Sigmoid colon (tissue), 4 donors: ENCODE measurements around the gene GLYR1.

Experiments used
- POLR2A ChIP-seq, 2 donors: fragments of 450-650 bp; IDR thresholded peaks; one replicate each; pipeline ENCODE4 v1.6.1; 2016; ENCODE audit warnings: antibody characterized with exemption in 2 of 2, mild to moderate bottlenecking in 2 of 2, moderate library complexity in 2 of 2
- POLR2AphosphoS5 ChIP-seq, 4 donors: sonication (generic); formaldehyde crosslinking; IDR thresholded peaks; one replicate each; pipeline ENCODE4 v1.6.1; 2017; ENCODE audit warnings: antibody characterized with exemption in 4 of 4
- TF ChIP-seq, protein P1 (sequence below), 4 experiments: fragments of 450-650 bp in 3 of 4; fragments of 200-600 bp in 1 of 4; IDR thresholded peaks; one replicate each; pipeline ENCODE4 v1.5.1; 2016 to 2019; ENCODE audit warnings: antibody characterized with exemption in 4 of 4, mild to moderate bottlenecking in 3 of 4, moderate library complexity in 2 of 4

DNA sequence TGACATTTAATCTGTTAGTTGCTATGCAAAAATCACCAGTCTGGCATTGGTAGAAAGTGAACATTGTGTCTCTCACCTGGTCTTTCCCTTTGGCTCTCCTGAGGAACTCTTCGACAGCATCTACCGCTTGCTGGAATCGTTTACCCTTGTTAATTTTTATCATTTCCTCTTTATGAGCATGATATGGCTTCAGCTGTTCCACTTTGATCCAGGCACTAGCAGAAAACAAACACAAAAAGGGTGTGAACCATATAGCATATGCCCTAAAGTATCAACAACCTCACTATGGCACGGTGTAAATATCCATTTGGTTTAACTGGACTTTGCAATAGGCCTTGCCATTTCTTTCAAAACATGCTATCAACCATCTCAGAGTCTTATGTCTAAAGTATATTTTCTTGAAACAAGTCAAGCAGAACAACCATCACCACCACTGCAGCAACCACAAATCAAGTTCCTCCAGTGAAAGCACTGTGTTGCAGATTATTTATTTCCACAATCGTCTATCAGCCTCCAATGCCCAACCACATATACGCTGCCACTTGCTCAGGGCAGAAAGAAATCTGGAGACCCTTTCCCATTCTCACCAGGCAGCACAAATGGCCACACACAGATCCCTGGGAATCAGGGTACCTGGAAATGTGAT is 14.3 kb downstream of the GLYR1 start:
- TF ChIP-seq POLR2A (IDR thresholded peaks at IDR 0.05) (no peak), POLR2AphosphoS5 (IDR thresholded peaks at IDR 0.05) (no peak)
- TF ChIP-seq, protein P1, sequence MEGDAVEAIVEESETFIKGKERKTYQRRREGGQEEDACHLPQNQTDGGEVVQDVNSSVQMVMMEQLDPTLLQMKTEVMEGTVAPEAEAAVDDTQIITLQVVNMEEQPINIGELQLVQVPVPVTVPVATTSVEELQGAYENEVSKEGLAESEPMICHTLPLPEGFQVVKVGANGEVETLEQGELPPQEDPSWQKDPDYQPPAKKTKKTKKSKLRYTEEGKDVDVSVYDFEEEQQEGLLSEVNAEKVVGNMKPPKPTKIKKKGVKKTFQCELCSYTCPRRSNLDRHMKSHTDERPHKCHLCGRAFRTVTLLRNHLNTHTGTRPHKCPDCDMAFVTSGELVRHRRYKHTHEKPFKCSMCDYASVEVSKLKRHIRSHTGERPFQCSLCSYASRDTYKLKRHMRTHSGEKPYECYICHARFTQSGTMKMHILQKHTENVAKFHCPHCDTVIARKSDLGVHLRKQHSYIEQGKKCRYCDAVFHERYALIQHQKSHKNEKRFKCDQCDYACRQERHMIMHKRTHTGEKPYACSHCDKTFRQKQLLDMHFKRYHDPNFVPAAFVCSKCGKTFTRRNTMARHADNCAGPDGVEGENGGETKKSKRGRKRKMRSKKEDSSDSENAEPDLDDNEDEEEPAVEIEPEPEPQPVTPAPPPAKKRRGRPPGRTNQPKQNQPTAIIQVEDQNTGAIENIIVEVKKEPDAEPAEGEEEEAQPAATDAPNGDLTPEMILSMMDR (IDR thresholded peaks at IDR 0.05) = no peak
